NB4 (cell line): ENCODE results near the gene DUSP10.

ENCODE experiments used
- DNase-seq: peaks from one replicate; pipeline ENCODE4 v3.0.0; 2010; ENCODE audit warnings: low read depth
- H3K4me3 ChIP-seq: one replicate; pipeline ENCODE4 v1.5.1; 2011; ENCODE audit warnings: mild to moderate bottlenecking, low read depth, low read length, moderate library complexity
- CTCF ChIP-seq: IDR thresholded peaks from one replicate; pipeline ENCODE4 v1.5.1; 2012; ENCODE audit warnings: low read depth, low read length
- MAX ChIP-seq: IDR thresholded peaks from 2 replicates; pipeline ENCODE4 v1.6.1; 2011; ENCODE audit warnings: low read depth, low read length
- MYC ChIP-seq: IDR thresholded peaks from 2 replicates; pipeline ENCODE4 v1.6.1; 2011; ENCODE audit warnings: low read depth, low read length
- POLR2A ChIP-seq: IDR thresholded peaks from 2 replicates; pipeline ENCODE4 v1.6.1; 2011; ENCODE audit warnings: mild to moderate bottlenecking; ENCODE audit not compliant: insufficient read length; ENCODE audit errors: extremely low read depth

The DUSP10 gene

GRCh38 chr1:221736714-221737113, 5.2 kb downstream of the DUSP10 start:
- no peak for TF ChIP-seq MYC
- no peak for DNase-seq
- no peak overlapping the region for H3K4me3 ChIP-seq

- no peak for DNase-seq
- TF ChIP-seq MAX (no peak), POLR2A (no peak), CTCF (no peak), MYC (no peak)
- H3K4me3 ChIP-seq = peak overlapping the region; percentile 29
Observed at GRCh38 chr1:221735999-221736398, 5.9 kb downstream of the DUSP10 start.

- H3K4me3 ChIP-seq = no peak overlapping the region
- no peak for DNase-seq
- no peak for TF ChIP-seq POLR2A
Observed at GRCh38 chr1:221734187-221734586, 7.7 kb downstream of the DUSP10 start.

GRCh38 chr1:221732052-221732451, 9.8 kb downstream of the DUSP10 start:
- DNase-seq = no peak
- TF ChIP-seq CTCF = no peak
- TF ChIP-seq MYC = no peak
- no peak for TF ChIP-seq MAX
- no peak for TF ChIP-seq POLR2A
- H3K4me3 ChIP-seq = no peak overlapping the region

- TF ChIP-seq MAX (no peak), CTCF (no peak), MYC (no peak), POLR2A (no peak)
- no peak for DNase-seq
- H3K4me3 ChIP-seq = no peak overlapping the region
Observed at GRCh38 chr1:221729771-221730330, 12.0 kb downstream of the DUSP10 start.

- TF ChIP-seq CTCF (no peak), MYC (no peak), MAX (no peak), POLR2A (no peak)
- no peak for DNase-seq
- H3K4me3 ChIP-seq = no peak overlapping the region
Observed at GRCh38 chr1:221728037-221728505, 13.8 kb downstream of the DUSP10 start.
